ENCODE results near the gene ANKRD34A.
"Not testable (repeated sequence)": the region's sequence is repeated elsewhere in the genome, so short reads cannot be mapped to it uniquely, and the experiment has no call there.

ANKRD34A gene

GRCh38 chr1:145942871-145943270, 21.5 kb downstream of the ANKRD34A start:
- no peak for DNase-seq

- DNase-seq = no peak
Observed at GRCh38 chr1:145942405-145942804, 22.0 kb downstream of the ANKRD34A start.

GRCh38 chr1:145937436-145937835, 26.9 kb downstream of the ANKRD34A start:
- DNase-seq = no peak

- no peak for DNase-seq
Observed at GRCh38 chr1:145936247-145936646, 28.1 kb downstream of the ANKRD34A start.

- no peak for DNase-seq
Observed at GRCh38 chr1:145935708-145936107, 28.7 kb downstream of the ANKRD34A start.

- not testable (repeated sequence) for DNase-seq
Observed at GRCh38 chr1:145932522-145933009, 31.8 kb downstream of the ANKRD34A start.

- DNase-seq = peak; percentile 23
Observed at GRCh38 chr1:145927916-145928643, 36.3 kb downstream of the ANKRD34A start.

GRCh38 chr1:145927063-145927886, 37.1 kb downstream of the ANKRD34A start, which contains the start of gene RBM8A:
Gene RBM8A, minus strand, starts transcription at chr1:145927484. Its CDS starts 58 bp downstream, at chr1:145927426.
- peak; percentile 98 for DNase-seq

GRCh38 chr1:145926686-145927062, 37.7 kb downstream of the ANKRD34A start:
- DNase-seq = no peak

GRCh38 chr1:145922266-145922665, 42.1 kb downstream of the ANKRD34A start:
- no peak for DNase-seq

- DNase-seq = not testable (repeated sequence)
Observed at GRCh38 chr1:145920297-145920696, 44.1 kb downstream of the ANKRD34A start.

GRCh38 chr1:145918992-145919939, 45.1 kb downstream of the ANKRD34A start:
- DNase-seq = peak; percentile 54

GRCh38 chr1:145918144-145918991, 46.0 kb downstream of the ANKRD34A start, which contains the start of gene PEX11B:
Gene PEX11B, minus strand, starts transcription at chr1:145918717. Its CDS starts 29 bp downstream, at chr1:145918688.
- DNase-seq = peak; percentile 91

GRCh38 chr1:145917595-145917994, 46.8 kb downstream of the ANKRD34A start:
- DNase-seq = no peak

GRCh38 chr1:145916745-145917144, 47.6 kb downstream of the ANKRD34A start:
- no peak for DNase-seq

GRCh38 chr1:145912128-145912641, 52.2 kb downstream of the ANKRD34A start:
- no peak for DNase-seq
